ENCODE data around the gene FAM124A. TPM values are rescaled to one million over a fixed set of nuclear protein-coding genes. Genes with fewer than 3 reads are reported as not detected.

The FAM124A gene
- total and polyA plus RNA-seq, 2 of the 8 experiments (the other 6 are each of a cell fraction or from before 2014, with no cell fraction given) = 40.7 to 49.9 TPM

GRCh38 chr13:51318876-51319275 lies 96.7 kb downstream of the FAM124A start (continued):
- TF ChIP-seq GABPA (IDR thresholded peaks at IDR 0.05; ENCODE audit: borderline replicate concordance, insufficient read depth, low read length) = no peak
- TF ChIP-seq NANOG (IDR thresholded peaks at IDR 0.05; ENCODE audit: insufficient read depth, low read depth, low read length, poor library complexity, severe bottlenecking) = no peak
- no peak for TF ChIP-seq TAF7 (optimal IDR thresholded peaks at IDR 0.05; ENCODE audit: borderline replicate concordance, low read depth, low read length)
- TF ChIP-seq JUN (IDR thresholded peaks at IDR 0.05; ENCODE audit: low read depth, low read length) = no peak
- no peak for TF ChIP-seq SIRT6 (IDR thresholded peaks at IDR 0.05; ENCODE audit: low read length)
- no peak for TF ChIP-seq E2F6 (IDR thresholded peaks at IDR 0.05)
- TF ChIP-seq HDAC6 (IDR thresholded peaks at IDR 0.05; ENCODE audit: low read depth, low read length) = no peak
- TF ChIP-seq MAFK (IDR thresholded peaks at IDR 0.05; ENCODE audit: low read depth, low read length) = no peak

Measured in H1 (cell line).